ENCODE data around the gene RAPGEF2.
A peak's percentile ranks its signal among the peaks of the same experiment; 100 is the strongest.

The RAPGEF2 gene

DNA sequence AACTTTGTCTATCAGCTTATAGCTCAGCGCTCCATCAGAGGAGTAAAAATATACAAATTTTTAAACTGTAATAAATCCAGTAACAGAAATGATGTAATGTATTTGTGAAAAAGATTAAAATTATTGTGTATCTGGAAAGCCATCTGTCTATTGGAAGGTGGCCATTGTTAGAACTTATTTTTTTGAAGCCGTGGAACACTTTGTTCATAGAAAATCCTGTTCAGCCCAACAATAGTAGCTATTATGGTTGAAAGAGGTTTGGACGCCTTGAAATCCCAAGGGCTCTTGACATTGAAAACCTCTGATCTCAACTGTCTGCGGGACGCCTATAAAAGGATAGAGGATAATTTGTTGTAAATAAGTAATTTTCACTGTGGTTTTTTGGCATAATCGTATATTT, 98.3 kb downstream of the RAPGEF2 start:
- no peaks in the 10 kb centered on the region for H3K9me3 Mint-ChIP-seq (ENCODE audit: low read depth)
- peaks cover 11% of the 10 kb centered on the region for H3K4me1 Mint-ChIP-seq (ENCODE audit: low read depth)
- no peak overlapping the region for H3K27ac Mint-ChIP-seq
- no peaks in the 10 kb centered on the region for H3K27me3 Mint-ChIP-seq
- peaks cover 5% of the 10 kb centered on the region for H3K36me3 Mint-ChIP-seq
- H3K4me3 Mint-ChIP-seq: no peak overlapping the region

- no peaks in the 10 kb centered on the region for H3K27me3 Mint-ChIP-seq
- no peak overlapping the region for H3K27ac Mint-ChIP-seq
- H3K4me1 Mint-ChIP-seq (ENCODE audit: low read depth): peaks cover 32% of the 10 kb centered on the region
- H3K4me3 Mint-ChIP-seq: no peak overlapping the region
- no peaks in the 10 kb centered on the region for H3K9me3 Mint-ChIP-seq (ENCODE audit: low read depth)
- peaks cover 2% of the 10 kb centered on the region for H3K36me3 Mint-ChIP-seq
Observed at GRCh38 chr4:159204566-159204965, 101.7 kb downstream of the RAPGEF2 start.

GRCh38 chr4:159205466-159205865, 102.6 kb downstream of the RAPGEF2 start:
- no peaks in the 10 kb centered on the region for H3K27me3 Mint-ChIP-seq
- no peaks in the 10 kb centered on the region for H3K9me3 Mint-ChIP-seq (ENCODE audit: low read depth)
- H3K27ac Mint-ChIP-seq: peak overlapping the region; percentile 81
- H3K4me3 Mint-ChIP-seq: no peak overlapping the region
- peaks cover 2% of the 10 kb centered on the region for H3K36me3 Mint-ChIP-seq
- H3K4me1 Mint-ChIP-seq (ENCODE audit: low read depth): peaks cover 32% of the 10 kb centered on the region

DNA sequence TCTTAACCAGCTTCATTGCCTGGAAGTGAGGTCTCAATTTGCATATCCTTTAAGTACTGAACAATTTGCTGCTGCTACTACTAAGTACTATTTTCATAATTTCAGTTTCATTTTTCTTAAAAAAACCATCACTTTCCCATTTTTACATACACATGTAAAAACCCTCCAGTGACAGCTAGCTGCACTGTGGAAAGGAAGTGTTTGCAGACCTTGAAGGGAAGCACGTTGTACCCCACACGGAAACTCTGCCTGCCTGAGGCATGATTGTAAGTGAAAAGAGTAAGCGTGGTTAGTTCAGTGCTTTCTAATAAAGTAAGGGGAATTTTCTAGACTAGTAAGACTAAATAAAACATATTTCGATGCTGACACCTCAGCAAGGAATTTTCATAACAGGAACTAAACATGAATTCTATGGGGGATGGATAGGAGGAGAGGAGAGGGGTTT, 103.6 kb downstream of the RAPGEF2 start:
- no peaks in the 10 kb centered on the region for H3K9me3 Mint-ChIP-seq (ENCODE audit: low read depth)
- H3K4me3 Mint-ChIP-seq: peak overlapping the region; percentile 74
- peaks cover 32% of the 10 kb centered on the region for H3K4me1 Mint-ChIP-seq (ENCODE audit: low read depth)
- H3K27ac Mint-ChIP-seq: peak overlapping the region; percentile 89
- peaks cover 5% of the 10 kb centered on the region for H3K36me3 Mint-ChIP-seq
- no peaks in the 10 kb centered on the region for H3K27me3 Mint-ChIP-seq

DNA sequence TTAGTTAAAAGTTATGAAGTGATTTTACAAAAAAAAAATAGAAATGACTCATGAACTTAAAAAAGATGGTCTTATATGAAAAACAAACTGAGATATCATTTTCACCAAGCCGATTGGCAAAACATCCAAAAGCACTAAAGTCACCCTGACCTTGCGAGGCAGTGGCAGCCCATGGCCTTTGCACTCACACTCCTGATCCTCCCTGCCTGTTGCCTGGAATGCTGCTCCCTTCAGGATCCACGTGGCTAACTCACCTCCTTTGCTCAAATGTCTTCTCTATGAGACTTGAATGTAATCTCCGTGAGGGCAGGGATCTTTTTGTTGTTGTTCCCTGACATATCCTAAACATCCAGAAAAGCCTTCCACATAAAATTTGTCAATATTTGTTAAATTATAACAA, 106.4 kb downstream of the RAPGEF2 start:
- Mint-ChIP-seq H3K4me1 (ENCODE audit: low read depth) (peaks cover 29% of the 10 kb centered on the region), H3K36me3 (peaks cover 8% of the 10 kb centered on the region), H3K4me3 (no peak overlapping the region), H3K27me3 (no peaks in the 10 kb centered on the region), H3K27ac (no peak overlapping the region), H3K9me3 (ENCODE audit: low read depth) (no peaks in the 10 kb centered on the region)

- H3K36me3 Mint-ChIP-seq: peaks cover 6% of the 10 kb centered on the region
- H3K27ac Mint-ChIP-seq: no peak overlapping the region
- H3K4me3 Mint-ChIP-seq: no peak overlapping the region
- no peaks in the 10 kb centered on the region for H3K27me3 Mint-ChIP-seq
- no peaks in the 10 kb centered on the region for H3K9me3 Mint-ChIP-seq (ENCODE audit: low read depth)
- H3K4me1 Mint-ChIP-seq (ENCODE audit: low read depth): peaks cover 23% of the 10 kb centered on the region
Observed at GRCh38 chr4:159210975-159211374, 108.1 kb downstream of the RAPGEF2 start.

DNA sequence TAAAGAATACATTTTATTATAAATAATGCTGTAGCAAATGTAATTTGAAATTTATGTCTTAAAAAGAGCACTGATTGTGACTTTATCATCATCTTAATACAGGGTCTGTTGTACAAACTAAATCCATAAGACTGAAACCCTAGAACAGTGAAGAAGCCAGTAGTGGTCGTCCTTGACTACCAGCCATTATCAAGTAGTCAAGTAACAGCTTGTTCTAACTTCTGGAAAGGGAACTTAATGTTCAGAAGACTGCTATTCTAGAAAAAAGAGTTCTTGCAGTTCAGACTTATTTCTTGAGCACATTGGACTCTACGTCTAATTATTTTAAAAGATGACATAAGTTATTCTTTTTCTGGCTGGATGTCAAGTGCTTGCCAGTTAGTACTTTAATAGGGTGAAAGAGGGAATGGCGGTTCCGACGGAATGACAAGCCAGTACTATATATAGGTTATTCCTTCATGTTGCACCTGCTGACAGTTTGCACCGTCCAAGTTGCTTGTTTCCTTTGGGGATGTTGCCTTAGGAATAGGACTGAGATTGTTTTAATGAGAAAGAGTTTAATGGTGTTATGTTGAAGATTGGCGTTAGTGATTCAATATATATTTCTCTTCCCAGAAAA, 109.9 kb downstream of the RAPGEF2 start:
- Mint-ChIP-seq H3K36me3 (peaks cover 8% of the 10 kb centered on the region), H3K9me3 (ENCODE audit: low read depth) (no peaks in the 10 kb centered on the region), H3K27ac (no peak overlapping the region)

DNA sequence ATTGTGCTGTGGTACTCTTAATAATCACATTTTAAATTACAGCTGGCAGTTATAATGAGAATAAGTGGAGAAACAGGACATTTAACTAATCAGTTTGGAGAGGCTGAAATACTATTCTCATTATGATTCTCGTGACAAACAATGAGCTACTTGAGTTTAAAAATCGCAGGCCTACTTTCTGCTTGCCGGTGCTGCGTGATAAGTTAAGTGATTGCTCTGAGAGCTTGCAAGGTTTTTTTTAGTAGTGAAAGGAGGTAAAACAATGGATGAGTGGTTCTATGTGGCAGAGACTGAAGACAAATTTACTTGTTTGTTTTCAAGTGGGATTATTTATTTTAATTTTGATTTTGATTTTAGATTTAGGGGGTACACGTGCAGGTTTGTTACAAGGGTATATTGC, 114.0 kb downstream of the RAPGEF2 start:
- Mint-ChIP-seq H3K4me1 (ENCODE audit: low read depth) (peaks cover 4% of the 10 kb centered on the region), H3K36me3 (peaks cover 5% of the 10 kb centered on the region), H3K27ac (no peak overlapping the region), H3K27me3 (no peaks in the 10 kb centered on the region), H3K9me3 (ENCODE audit: low read depth) (no peaks in the 10 kb centered on the region), H3K4me3 (no peak overlapping the region)

More for the DNA sequence above, 109.9 kb downstream of the RAPGEF2 start:
- H3K4me3 Mint-ChIP-seq: no peak overlapping the region
- no peaks in the 10 kb centered on the region for H3K27me3 Mint-ChIP-seq
- H3K4me1 Mint-ChIP-seq (ENCODE audit: low read depth): peaks cover 7% of the 10 kb centered on the region

DNA sequence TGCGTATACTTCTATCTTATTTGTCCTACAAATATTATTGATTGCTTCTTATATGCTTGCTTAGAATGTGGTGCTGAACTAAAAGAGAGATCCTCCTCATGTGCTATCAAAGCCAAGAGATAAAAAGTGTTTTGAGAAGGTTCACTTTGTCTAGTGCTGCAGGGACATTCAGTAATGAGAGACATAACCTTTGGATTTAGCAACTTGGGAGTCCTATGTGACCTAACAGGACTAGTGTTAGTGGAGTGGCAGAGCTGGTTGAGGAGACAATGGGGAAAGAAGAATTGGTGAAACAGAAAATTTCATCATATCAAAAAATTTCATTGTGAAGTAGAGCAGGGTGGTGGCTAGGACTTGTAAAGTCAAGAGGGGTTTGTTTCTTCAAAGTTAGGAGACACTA, 117.0 kb downstream of the RAPGEF2 start:
- Mint-ChIP-seq H3K36me3 (peaks cover 5% of the 10 kb centered on the region), H3K27ac (no peak overlapping the region), H3K4me1 (ENCODE audit: low read depth) (peaks cover 4% of the 10 kb centered on the region), H3K9me3 (ENCODE audit: low read depth) (no peaks in the 10 kb centered on the region), H3K4me3 (no peak overlapping the region), H3K27me3 (no peaks in the 10 kb centered on the region)

DNA sequence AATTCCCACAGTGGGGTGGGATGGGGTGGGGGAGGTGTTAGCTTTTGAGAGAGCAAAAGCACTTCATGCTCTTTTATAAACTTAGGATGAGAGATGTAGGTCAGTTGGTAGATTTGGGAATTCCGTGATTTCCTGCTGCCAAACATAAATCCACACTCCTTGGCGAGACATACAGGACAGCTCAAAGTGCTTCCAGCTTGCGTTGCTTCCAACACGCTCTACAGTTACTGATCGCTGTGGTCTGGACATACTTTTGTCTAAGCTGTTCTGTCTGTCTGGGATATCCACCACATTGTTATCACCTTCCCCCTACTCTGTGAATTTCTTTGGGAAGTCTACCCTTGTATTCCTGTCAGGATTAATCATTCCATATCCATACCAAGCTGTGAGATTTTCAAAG, 117.5 kb downstream of the RAPGEF2 start:
- H3K4me1 Mint-ChIP-seq (ENCODE audit: low read depth): peaks cover 4% of the 10 kb centered on the region
- H3K27ac Mint-ChIP-seq: no peak overlapping the region
- H3K27me3 Mint-ChIP-seq: no peaks in the 10 kb centered on the region
- peaks cover 5% of the 10 kb centered on the region for H3K36me3 Mint-ChIP-seq
- H3K4me3 Mint-ChIP-seq: no peak overlapping the region
- no peaks in the 10 kb centered on the region for H3K9me3 Mint-ChIP-seq (ENCODE audit: low read depth)

DNA sequence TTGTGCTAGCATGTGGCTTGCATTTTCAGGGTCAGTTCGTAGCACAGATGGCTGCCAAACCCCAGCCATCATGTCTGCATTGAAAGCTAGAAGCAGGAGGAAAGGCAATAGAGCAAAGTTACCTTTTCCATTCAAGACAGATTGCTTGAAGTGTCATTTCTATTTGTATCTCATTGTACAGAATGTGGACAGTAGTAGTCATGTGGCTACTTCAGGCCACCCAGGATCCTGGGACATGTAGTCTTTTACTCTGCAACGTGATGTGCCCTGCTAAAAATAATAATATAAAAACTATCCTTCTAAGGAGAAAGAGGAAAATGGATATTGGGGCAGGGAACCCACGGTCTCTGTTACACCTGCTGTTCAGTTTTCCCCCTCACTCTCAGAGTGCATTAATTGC, 118.4 kb downstream of the RAPGEF2 start:
- H3K4me1 Mint-ChIP-seq (ENCODE audit: low read depth): peaks cover 4% of the 10 kb centered on the region
- no peak overlapping the region for H3K27ac Mint-ChIP-seq
- no peak overlapping the region for H3K4me3 Mint-ChIP-seq
- H3K27me3 Mint-ChIP-seq: no peaks in the 10 kb centered on the region
- H3K9me3 Mint-ChIP-seq (ENCODE audit: low read depth): no peaks in the 10 kb centered on the region
- peaks cover 2% of the 10 kb centered on the region for H3K36me3 Mint-ChIP-seq

- Mint-ChIP-seq H3K4me3 (no peak overlapping the region), H3K27ac (no peak overlapping the region), H3K27me3 (no peaks in the 10 kb centered on the region), H3K9me3 (ENCODE audit: low read depth) (no peaks in the 10 kb centered on the region), H3K36me3 (peaks cover 2% of the 10 kb centered on the region), H3K4me1 (ENCODE audit: low read depth) (peaks cover 4% of the 10 kb centered on the region)
Observed at GRCh38 chr4:159222043-159222552, 119.2 kb downstream of the RAPGEF2 start.

GRCh38 chr4:159224408-159224807, 121.5 kb downstream of the RAPGEF2 start:
- Mint-ChIP-seq H3K27me3 (no peaks in the 10 kb centered on the region), H3K36me3 (peaks cover 2% of the 10 kb centered on the region), H3K4me1 (ENCODE audit: low read depth) (peaks cover 4% of the 10 kb centered on the region), H3K27ac (no peak overlapping the region), H3K9me3 (ENCODE audit: low read depth) (no peaks in the 10 kb centered on the region), H3K4me3 (no peak overlapping the region)

DNA sequence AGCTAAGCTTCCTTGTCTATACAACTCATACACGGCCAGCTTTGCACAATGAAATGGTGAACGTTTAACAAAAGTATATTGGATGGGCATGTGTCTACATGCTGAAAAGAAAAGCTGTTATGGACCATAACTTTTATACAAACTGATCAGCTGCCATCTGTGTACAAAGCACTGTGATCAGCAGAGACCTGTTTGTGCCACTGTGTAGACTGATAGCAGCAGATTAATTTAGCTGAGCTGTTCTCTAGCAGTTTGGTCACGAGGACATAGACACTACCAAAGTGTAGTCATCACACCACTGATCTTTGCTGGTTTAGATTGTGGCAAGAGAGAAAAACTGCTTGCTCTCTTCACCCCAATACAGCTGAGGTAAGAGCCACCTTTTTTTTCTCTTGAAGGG, 124.5 kb downstream of the RAPGEF2 start:
- Mint-ChIP-seq H3K9me3 (ENCODE audit: low read depth) (no peaks in the 10 kb centered on the region), H3K4me3 (no peak overlapping the region)

GRCh38 chr4:159227984-159228383, 125.1 kb downstream of the RAPGEF2 start:
- Mint-ChIP-seq H3K4me3 (no peak overlapping the region), H3K4me1 (ENCODE audit: low read depth) (peaks cover 6% of the 10 kb centered on the region), H3K27ac (no peak overlapping the region), H3K27me3 (no peaks in the 10 kb centered on the region), H3K36me3 (peaks cover 7% of the 10 kb centered on the region), H3K9me3 (ENCODE audit: low read depth) (no peaks in the 10 kb centered on the region)

More for the DNA sequence above, 124.5 kb downstream of the RAPGEF2 start:
- no peaks in the 10 kb centered on the region for H3K27me3 Mint-ChIP-seq
- H3K4me1 Mint-ChIP-seq (ENCODE audit: low read depth): peaks cover 2% of the 10 kb centered on the region
- H3K36me3 Mint-ChIP-seq: peaks cover 7% of the 10 kb centered on the region
- no peak overlapping the region for H3K27ac Mint-ChIP-seq

DNA sequence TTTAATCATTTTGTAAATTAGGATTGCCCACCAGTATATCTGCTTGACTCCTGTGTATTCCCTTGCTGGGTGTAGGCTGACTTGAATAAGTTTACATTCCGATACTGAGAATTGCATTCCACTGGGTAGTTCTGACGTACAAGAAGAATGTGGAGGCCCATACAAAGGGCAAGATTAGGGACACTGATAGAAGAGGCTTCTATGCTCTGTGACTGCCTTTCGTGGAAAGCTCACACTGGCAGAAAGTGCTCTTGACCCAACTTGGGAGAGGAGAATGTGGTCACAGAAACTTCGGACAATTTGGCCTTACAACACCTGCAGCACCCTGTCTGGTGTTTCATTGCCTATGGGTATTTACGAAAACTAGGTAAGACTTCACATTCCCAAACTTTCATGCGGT, 126.3 kb downstream of the RAPGEF2 start:
- Mint-ChIP-seq H3K9me3 (ENCODE audit: low read depth) (no peaks in the 10 kb centered on the region), H3K27ac (no peak overlapping the region), H3K27me3 (no peaks in the 10 kb centered on the region), H3K36me3 (peaks cover 7% of the 10 kb centered on the region), H3K4me3 (no peak overlapping the region), H3K4me1 (ENCODE audit: low read depth) (peaks cover 8% of the 10 kb centered on the region)
